GM18498 (cell line): Measurements from ENCODE around the gene EXD2.
"Not testable (repeated sequence)": the region's sequence is repeated elsewhere in the genome, so short reads cannot be mapped to it uniquely, and the experiment has no call there.

ENCODE experiments used
- ATAC-seq: cut with Tn5 transposase; IDR thresholded peaks from one replicate; pipeline ENCODE4 v1.9.1; 2021; ENCODE audit warnings: mild to moderate bottlenecking, moderate library complexity; ENCODE audit not compliant: unreplicated experiment

The EXD2 gene, protein sequence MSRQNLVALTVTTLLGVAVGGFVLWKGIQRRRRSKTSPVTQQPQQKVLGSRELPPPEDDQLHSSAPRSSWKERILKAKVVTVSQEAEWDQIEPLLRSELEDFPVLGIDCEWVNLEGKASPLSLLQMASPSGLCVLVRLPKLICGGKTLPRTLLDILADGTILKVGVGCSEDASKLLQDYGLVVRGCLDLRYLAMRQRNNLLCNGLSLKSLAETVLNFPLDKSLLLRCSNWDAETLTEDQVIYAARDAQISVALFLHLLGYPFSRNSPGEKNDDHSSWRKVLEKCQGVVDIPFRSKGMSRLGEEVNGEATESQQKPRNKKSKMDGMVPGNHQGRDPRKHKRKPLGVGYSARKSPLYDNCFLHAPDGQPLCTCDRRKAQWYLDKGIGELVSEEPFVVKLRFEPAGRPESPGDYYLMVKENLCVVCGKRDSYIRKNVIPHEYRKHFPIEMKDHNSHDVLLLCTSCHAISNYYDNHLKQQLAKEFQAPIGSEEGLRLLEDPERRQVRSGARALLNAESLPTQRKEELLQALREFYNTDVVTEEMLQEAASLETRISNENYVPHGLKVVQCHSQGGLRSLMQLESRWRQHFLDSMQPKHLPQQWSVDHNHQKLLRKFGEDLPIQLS

DNA sequence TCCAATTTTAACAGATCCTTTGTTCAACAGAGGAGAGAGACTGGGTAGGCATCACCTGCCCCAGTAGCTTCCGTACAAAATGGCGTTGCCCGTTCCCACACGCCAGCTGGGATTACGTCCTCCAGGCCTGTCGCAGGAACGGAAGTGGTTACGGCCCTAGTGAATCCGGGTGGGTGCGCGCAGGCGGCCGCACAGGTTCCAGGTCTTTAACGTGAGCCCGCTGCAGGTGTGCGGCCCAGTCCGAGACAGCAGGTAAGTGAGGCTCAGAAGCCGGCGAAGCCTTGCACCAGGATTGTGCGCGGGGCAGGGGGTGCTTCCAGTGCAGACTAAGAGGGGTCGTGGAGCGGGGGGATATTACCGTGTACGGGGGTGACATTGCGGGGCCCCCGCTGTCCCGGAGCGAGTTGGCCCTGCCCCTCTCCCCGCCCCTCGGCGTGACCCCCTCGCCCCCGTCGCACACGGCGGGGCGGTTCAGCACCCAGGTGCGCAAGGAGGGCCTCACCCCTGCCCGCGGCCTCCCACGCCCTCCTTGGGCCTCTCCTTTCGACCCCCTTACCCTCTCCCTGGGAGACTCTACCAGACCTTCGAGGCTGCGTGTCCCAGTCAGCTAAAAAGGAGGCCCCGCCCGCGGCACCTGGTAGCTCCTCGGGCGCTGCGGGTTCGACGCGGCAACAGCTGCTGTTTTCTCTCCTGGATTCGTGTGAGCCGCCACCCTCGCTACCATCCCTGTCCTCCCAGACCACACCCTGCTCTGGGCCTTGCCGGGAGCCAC lies at the start of gene EXD2:
Gene EXD2 (plus strand): TSS at position 159 of the 772 bp plus-strand sequence. CDS start 17,973 bp downstream, outside the sequence.
- peak; percentile 93 for ATAC-seq

DNA sequence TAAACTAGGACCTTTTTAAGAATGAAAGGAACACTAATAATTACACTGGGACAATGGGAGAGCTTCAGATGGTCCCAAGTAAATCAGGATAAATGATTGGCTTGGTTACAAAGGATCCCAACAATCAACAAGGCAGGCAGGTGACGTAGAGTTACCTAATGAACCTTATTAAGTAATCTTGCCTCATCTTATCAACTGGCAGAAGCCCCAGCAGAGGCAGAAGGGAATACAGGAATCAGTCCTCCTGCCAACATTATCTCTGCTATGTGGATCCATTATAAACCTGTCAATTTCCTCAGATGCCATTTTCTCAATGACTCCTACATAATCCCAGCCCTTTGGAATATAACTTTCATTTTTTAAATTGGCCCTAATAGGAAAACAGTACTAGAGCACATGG lies 49.7 kb upstream of the EXD2 start:
- ATAC-seq = no peak

DNA sequence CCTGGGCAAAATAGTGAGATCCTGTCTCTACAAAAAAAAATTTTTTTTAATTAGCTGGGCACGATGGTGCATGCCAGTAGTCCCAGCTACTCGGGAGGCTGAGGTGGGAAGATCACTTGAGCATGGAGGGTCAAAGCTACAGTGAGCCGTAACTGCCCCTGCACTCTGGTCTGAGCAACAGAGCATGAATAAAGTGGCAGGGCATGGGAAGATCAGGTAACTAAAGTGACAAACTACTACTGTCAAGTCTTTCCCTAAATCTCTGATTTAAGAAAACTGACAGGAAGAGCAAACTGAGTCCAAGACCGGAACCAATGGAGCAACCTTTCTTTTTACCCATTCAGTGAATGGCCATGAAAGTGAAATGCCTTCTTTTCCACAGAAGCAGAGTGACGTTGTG lies 49.2 kb upstream of the EXD2 start:
- no peak for ATAC-seq

DNA sequence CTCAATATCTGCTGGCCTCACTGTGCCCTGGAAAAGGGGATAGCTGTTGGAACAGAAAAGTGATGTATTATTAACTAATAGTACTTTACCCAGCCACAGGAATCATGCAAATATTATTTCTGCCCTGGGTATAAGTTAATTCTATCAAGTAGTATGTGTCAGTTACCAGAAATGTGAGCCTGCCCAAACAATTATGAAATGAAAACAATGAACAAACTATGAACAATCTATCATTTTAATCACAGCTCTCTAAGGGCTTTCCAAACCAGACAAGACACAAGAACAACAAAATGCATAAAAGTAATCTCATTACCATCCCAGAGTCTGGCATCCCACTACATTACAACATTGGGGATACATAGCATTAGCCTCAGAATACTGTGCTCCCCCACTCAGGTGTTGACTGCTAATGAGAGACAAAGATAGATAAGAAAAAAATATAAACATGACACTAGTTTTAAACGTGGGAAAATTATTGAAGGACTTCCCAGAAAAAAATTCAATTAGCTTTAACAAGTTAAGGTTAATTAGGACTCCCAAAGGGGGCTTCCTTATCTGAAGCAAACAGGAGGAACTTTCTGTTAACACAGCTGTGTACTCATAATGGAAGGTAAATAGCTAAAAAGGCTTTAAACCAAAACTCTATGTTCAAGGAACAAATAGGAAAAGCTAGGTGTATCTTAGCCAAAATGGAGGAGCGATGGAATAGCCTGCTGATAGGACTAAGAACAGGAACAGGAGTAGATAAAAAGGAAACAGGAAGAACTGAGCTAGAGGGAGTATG lies 41.6 kb upstream of the EXD2 start:
- ATAC-seq = no peak

DNA sequence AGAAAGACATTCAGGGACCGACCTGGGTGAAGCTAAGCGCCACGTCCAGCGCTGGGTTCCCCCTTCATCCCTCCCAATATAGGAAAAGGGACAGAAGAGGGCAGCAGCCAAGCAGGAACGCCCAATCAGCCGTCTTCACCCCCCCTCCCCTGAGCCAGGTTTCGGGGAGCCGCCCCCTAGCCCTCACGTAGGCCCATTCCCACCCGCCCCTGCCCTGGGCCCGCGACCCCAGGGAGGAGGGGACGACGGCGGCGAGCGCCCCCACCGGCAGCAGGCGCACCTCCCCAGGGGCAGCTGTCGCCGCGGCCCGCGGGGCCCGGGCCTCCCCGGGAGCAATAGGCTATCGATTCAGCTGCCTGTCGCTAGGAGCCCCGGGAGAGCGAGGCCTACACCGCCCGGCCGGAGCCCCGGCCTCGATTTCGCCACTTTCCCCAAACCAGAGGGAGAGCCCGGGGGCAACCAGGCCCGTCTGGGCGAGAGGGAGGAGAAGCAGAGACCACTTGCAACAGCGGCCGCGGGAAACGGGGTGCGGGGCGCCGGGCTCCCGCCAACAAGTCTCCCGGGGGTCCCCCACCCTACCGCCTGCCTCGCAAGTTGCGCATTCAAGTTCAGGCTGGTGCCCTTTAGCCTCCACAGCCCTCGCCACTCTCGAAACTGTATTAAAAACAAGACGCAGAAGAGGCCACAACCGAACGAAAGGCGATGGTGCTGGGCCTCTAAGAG lies 39.7 kb upstream of the EXD2 start:
- peak; percentile 52 for ATAC-seq

DNA sequence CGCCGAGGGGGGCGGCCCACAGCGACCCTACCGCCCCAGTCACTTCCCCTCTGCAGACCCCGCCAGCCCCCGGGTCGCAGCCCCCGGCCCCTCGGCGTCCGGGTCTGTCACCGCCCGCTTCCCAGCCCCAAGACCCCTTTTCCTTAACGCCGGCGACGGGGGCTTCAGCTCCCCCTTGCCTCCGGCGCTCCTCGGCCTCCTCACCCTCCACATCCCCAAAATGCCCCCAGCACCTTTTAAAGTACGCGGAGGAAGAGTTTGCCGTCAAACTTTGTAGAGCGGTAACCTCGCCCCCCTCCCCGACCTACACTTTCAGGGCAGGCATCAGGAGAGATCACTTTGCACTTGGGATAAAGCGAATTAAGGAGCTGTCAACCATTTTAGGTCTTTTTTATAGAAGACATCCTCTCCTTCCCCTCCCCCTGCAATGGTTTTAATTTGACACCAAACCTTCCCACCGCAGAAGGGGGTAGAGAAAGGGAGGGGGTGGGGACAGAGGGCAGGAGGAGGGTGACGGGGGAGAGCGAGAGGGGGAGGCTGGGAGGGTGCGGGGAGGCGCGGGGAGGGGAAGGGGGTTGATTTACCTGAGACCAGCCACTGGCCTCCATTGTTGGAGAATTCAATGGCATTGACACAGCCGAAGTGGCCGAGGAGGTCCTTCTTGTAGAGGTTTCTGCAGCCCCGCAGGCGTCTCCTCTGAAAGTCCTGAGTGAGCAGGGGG lies 39.0 kb upstream of the EXD2 start:
- peak; percentile 3 for ATAC-seq

DNA sequence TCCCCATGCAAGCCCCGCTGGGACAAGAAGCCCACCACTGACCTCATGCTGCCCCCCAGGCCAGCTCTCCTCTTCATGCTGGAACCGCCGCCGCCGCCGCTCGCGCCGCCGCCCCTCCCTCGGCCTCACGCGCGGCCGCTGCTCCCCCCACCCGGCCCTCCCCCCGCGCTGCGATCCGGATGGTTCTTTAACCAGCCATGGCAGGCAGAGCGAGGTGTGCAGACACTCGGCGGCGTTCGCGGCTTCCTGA lies 38.5 kb upstream of the EXD2 start, which contains the start of gene DCAF5:
Gene DCAF5 (minus strand): TSS at position 218 of the 250 bp plus-strand sequence. CDS start 141 bp downstream, at position 77.
- ATAC-seq = no peak

DNA sequence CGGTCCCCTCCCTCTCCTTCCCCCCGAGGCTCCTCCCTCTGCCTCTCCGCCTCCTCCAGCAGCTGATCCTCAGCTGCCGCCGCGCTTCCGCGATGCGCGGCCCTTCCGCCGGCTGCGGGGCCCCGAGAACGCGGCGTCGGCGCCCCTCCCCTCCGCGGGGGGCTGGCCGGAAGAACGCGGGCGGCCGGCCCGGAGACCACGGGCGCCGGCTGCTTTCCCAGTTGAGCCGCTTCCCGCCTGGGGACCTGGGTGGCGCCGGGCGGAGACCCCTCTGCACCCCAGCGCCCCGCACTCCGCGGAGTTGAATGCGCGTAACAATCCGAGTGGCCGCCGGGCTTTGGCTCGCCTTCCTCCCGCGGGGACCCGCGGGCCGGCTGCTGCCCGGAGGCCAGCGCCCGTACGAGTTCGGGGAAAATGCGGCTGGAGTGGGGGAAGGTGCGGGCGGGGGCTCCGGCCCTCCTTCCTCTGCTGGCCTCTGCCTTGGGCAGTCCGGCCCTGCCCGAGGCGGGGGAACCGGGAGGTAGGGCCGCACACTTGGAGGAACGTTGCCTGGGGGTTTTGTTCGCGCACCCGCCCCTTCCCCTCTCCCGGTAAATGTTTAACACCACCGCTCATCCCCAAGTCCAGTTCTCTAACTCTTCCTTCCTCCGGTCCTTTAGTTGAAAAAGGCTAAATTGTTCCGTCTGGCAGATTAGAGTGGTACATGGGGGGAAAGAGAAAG lies 38.0 kb upstream of the EXD2 start:
- peak; percentile 91 for ATAC-seq

DNA sequence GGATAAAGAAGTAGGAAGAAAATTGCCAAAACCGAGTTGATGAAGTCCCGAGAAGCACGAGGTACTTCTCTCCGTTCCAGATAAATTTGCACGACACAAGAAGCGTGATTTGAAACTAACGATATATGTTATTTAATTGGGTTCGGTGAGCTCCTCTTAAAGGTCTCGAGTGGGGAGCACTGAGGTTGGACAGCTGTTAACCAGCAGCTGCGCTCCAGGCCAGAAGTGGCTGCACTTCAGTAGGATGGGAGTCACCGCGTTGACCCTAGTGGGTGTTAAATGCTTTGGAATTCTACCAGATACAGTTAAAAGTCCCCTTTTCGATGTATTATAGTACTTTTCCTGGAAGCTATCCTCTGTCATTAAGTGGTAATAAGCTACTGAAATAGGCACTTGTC lies 37.4 kb upstream of the EXD2 start:
- no peak for ATAC-seq

DNA sequence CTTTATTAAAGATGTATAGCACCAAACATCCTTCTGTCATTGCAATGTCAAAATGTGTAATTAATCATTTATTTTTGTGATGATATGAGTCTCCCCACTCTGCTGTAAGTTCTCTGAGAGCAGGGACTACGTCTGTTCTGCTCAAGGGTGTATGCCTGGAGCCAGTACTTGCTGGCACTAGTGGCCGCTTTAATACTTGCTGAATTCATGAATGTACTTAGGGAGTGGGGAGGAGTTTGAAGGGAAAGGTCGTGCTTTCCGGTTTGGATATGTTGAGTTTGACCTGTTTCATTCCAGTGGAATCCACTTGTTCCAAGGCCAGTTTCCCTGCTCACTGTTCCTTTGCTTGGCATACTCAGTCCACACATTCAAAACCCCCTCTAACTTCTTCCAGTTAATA lies 36.5 kb upstream of the EXD2 start:
- ATAC-seq = no peak

DNA sequence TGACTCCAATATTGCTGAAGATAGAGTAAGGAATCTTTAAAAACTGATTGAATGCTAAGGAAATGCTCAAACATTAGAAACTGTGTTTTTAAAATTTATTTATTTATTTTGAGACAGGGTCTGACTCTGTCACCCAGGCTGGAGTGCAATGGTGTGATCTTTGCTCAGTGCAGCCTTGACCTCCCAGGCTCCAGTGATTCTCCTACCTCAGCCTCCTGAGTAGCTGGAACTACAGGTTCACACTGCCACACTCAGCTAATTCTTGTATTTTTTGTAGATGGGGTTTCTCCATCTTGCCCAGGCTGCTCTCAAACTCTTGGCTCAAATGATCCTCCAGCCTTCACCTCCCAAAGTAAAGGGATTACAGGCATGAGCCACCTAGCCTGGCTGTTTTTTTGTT lies 35.1 kb upstream of the EXD2 start:
- ATAC-seq = no peak

DNA sequence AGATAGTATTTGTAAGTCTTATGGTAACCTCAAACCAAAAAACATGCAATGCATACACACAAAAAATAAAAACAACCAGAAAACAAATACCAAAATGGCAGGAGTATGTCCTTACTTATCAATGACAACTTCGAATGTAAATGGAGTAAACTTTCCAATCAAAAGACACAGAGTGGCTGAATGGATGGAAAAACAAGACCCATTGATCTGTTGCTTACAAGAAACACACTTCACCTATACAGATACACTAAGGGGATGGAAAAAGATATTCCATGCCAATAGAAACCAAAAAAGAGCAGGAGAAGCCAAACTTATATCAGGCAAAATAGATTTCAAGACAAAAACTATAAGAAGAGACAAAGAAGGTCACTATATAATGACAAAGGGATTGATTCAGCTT lies 29.7 kb upstream of the EXD2 start:
- no peak for ATAC-seq

DNA sequence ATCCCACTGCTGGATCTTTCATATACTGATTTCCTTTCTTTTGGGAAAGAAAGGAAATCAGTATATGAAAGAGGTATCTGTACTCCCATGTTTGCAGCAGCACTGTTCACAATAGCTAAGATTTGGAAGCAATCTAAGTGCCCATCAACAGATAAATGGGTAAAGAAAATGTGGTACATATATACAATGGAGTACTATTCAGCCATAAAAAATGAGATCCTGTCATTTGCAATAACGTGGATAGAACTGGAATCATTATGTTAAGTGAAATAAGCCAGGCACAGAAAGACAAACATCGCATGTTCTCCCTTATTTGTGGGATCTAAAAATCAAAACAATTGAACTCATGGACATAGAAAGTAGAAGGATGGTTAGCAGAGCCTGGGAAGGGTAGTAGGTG lies 25.5 kb upstream of the EXD2 start:
- not testable (repeated sequence) for ATAC-seq

DNA sequence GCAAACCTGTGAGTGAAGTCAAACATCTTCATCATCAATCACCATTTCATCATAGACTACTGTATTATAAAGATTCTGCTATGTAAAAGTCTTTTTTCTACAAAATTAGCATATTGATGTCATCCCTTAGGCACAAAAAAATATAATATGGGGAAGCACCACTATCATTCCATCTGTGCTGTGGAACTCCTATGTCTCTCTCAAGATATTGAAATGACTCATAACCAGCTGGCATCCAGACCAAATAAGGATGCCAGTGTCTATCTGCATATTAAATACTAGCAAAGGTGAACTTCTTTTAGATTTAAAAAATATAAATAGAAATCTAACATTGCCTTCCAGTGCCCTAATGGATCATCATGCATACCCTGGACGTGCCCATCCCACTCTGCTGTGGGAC lies 20.5 kb upstream of the EXD2 start:
- no peak for ATAC-seq

DNA sequence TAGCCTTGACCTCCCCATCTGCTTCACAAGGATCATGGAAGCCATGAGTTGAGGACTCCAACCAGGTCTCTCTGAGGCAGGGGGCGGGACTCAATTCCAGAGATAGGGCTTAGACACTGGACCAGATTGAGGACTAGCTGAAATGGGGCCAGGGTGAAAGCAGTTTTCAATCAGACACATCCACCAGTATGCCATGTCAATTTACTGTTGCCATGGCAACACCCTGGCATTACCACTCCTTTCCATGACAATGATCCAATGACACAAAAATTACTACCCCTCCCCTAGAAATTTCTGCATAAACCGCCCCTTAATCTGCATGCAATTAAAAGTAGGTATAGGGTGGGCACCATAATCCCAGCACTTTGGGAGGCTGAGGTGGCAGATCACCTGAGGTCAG lies 19.7 kb upstream of the EXD2 start:
- ATAC-seq = no peak

DNA sequence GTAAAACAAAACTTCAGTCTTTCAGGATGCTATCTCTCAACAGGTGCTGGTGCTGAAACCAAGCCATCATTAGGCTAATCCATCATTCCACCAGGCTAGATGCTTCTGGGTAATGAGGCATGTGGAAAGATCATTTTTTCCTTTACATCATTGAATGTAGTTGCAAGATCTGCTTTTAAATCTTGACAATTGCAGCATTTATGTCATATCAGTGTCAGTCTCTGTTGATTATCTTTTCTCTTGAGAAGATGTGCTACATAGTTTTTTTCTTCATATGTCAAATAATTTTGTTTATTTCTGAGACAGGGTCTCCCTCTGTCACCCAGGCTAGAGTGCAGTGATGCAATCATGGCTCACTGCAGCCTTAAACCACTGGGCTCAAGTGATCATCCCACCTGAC lies 16.2 kb upstream of the EXD2 start:
- no peak for ATAC-seq

DNA sequence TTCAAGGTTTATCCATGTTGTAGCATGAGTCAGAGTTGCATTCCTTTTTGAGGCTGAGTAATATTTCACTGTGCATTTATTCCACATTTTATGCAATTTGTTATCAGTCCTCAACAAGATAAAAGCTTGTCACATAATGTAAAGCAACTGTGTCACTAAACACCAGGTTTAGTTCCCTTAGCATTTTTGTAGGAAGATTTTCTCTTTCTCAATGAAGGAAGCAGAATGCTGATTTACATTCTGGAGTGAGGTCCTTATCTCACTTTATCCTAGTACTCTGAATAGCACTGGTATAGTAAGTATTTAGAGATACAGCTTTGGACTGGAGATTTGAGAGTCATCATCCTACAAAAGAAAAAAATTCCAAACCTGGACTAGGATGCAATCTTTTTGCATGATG lies 9.8 kb upstream of the EXD2 start:
- no peak for ATAC-seq

DNA sequence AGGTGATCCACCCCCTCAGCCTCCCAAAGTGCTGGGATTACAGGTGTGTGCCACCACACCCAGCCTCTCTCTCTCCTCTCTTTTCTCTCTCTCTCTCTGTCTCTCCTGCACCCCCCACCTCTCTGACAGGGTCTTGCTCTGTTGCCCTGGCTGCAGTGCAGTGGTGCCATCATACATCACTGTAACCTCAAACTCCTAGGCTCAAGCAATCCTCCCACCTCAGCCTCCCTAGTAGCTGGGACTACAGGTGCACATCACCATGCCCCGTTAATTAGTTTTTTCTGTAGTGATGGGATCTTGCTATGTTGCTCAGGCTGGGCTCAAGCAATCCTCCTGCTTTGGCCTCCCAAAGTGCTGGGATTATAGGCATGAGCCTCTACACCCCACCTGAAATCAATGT lies 8.7 kb upstream of the EXD2 start:
- ATAC-seq = not testable (repeated sequence)

DNA sequence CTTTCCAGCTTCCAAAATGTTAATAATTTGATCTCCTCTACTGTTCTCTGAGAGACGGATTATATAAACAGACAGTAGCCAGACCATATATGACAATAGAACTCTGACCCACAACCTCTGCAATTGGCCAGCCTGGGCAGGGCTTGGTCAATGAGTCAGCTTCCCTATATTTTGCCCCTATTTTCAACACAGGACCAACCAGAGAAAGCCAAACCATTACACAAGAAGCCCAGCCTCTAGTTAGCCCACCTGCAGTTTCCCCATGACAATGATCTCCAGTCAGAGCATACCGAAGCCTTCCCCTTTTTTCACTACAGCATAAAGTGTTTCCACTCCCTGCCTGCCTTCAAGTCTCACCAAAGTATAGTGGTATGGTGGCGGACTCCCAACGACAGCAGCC lies 7.6 kb upstream of the EXD2 start:
- ATAC-seq = no peak
